K562 (cell line): ENCODE results near the gene SBK3. TPM values are rescaled to one million over a fixed set of nuclear protein-coding genes. Genes with fewer than 3 reads are reported as not detected.

Source experiments
- CBFA2T3 ChIP-seq: fragments of 450-650 bp; IDR thresholded peaks from 2 replicates; pipeline ENCODE4 v1.6.1; 2017
- CC2D1A ChIP-seq: fragments of 450-650 bp; IDR thresholded peaks from 2 replicates; pipeline ENCODE4 v1.6.1; 2017; ENCODE audit warnings: mild to moderate bottlenecking
- HBP1 ChIP-seq: fragments of 450-650 bp; formaldehyde crosslinking; IDR thresholded peaks from 2 replicates; pipeline ENCODE4 v1.4.0; 2022; ENCODE audit warnings: missing genetic modification characterization
- HDAC8 ChIP-seq: fragments of 450-650 bp; IDR thresholded peaks from 2 replicates; pipeline ENCODE4 v1.6.1; 2016; ENCODE audit warnings: mild to moderate bottlenecking, missing genetic modification characterization, moderate library complexity, missing compliant biosample characterization
- HNRNPLL ChIP-seq: fragments of 200-400 bp; formaldehyde crosslinking; IDR thresholded peaks from 2 replicates; pipeline ENCODE4 v1.6.1; 2017; ENCODE audit warnings: low read length, low read depth, mild to moderate bottlenecking; ENCODE audit not compliant: poor library complexity, severe bottlenecking
- MAFK ChIP-seq: IDR thresholded peaks from 2 replicates; pipeline ENCODE4 v1.6.1; 2011; ENCODE audit warnings: low read length, improper control_type of control experiment
- MBD1 ChIP-seq: fragments of 250-450 bp; sonication (Bioruptor Pico); IDR thresholded peaks from 2 replicates; pipeline ENCODE4 v1.8.0; 2022; ENCODE audit warnings: inconsistent platforms
- MTA3 ChIP-seq: fragments of 450-650 bp; formaldehyde crosslinking; IDR thresholded peaks from 2 replicates; pipeline ENCODE4 v1.6.1; 2017; ENCODE audit warnings: mild to moderate bottlenecking, borderline replicate concordance
- UBTF ChIP-seq, 2 experiments: IDR thresholded peaks; 2 replicates each; pipeline ENCODE4 v1.6.1; 2012; ENCODE audit warnings: improper control_type of control experiment in 2 of 2, low read depth in 2 of 2, low read length in 2 of 2, borderline replicate concordance in 1 of 2
- XRCC4 ChIP-seq: IDR thresholded peaks from one replicate; pipeline ENCODE4 v1.6.1; 2011; ENCODE audit not compliant: insufficient read depth, insufficient read length; ENCODE audit errors: extremely low read depth
- YY1 ChIP-seq, 3 experiments: IDR thresholded peaks; 2 replicates each; pipeline ENCODE4 v1.6.1; 2011; ENCODE audit warnings: low read length in 2 of 3, mild to moderate bottlenecking in 2 of 3, moderate library complexity in 2 of 3, borderline replicate concordance in 1 of 3, control low read depth in 1 of 3, low read depth in 1 of 3; ENCODE audit not compliant: insufficient read depth in 3 of 3, insufficient replicate concordance in 2 of 3, control insufficient read depth in 1 of 3, insufficient read length in 1 of 3; ENCODE audit errors: extremely low read depth in 1 of 3
- ZEB2 ChIP-seq: fragments of 450-650 bp; IDR thresholded peaks from 2 replicates; pipeline ENCODE4 v1.6.1; 2016
- ZNF175 ChIP-seq: fragments of 200-800 bp; sonication (Bioruptor generic); IDR thresholded peaks from 2 replicates; pipeline ENCODE4 v1.6.1; 2016; ENCODE audit warnings: low read depth, mild to moderate bottlenecking, missing genetic modification characterization, missing compliant biosample characterization
- ZNF764 ChIP-seq: fragments of 250-450 bp; sonication (Bioruptor Pico); IDR thresholded peaks from 2 replicates; pipeline ENCODE4 v1.4.0; 2020; ENCODE audit warnings: low read depth, mild to moderate bottlenecking, moderate library complexity
- polyA plus RNA-seq, 8 experiments: library from polyadenylated mRNA; depleted of rRNA in 4 of 8; stranded (reverse) in 5 of 8; unstranded in 3 of 8; fragments of >200 nt; fragmentation: Nextera tagmentation in 2 of 8; fragmentation: Illumina TruSeq in 1 of 8; extraction: Ambion mirVana in 2 of 8; extraction: Trizol in 1 of 8; gene quantifications; 2 replicates each; pipeline versions ENCODE4 v1.2.1 to v1.2.3, GENCODE V29; 2011 to 2014; ENCODE audit warnings: inconsistent platforms in 1 of 8, missing spikeins in 1 of 8
- total RNA-seq, 7 experiments: library from RNA; depleted of rRNA in 6 of 7; stranded (reverse); fragments of >200 nt in 6 of 7; fragmentation: Illumina TruSeq in 2 of 7; extraction: Trizol in 2 of 7; gene quantifications; 2 replicates each; pipeline versions ENCODE4 v1.2.1 to v1.2.3, GENCODE V29; 2011 to 2021; ENCODE audit warnings: low replicate concordance in 1 of 7

SBK3 gene
- total and polyA plus RNA-seq, 9 of the 15 experiments (the other 6 are each of a cell fraction or from before 2014, with no cell fraction given) = 0.11 to 0.43 (median 0.13) TPM; not detected in 6

GRCh38 chr19:55494172-55494761, 51.1 kb downstream of the SBK3 start (continued):
- no peak for TF ChIP-seq XRCC4
- no peak for TF ChIP-seq ZNF764 (CRISPR knock-in tag)
- TF ChIP-seq ZNF175 = no peak
- TF ChIP-seq HNRNPLL = peak; percentile 24
- 0 out of 2 replicates have a peak, but pooled peaks have one; percentile 13 for TF ChIP-seq ZEB2
- no peak for TF ChIP-seq UBTF (IDR thresholded peaks at IDR 0.05; ENCODE audit: borderline replicate concordance in 1 of 2, low read depth in 2 of 2, low read length in 2 of 2)
- no peak for TF ChIP-seq CC2D1A
- no peak for TF ChIP-seq HBP1 (CRISPR knock-in tag)
- TF ChIP-seq MAFK = 0 out of 2 replicates have a peak, but pooled peaks have one; percentile 5
- TF ChIP-seq YY1 (IDR thresholded peaks at IDR 0.05; ENCODE audit: borderline replicate concordance in 1 of 3, control insufficient read depth in 1 of 3, extremely low read depth in 1 of 3, insufficient read depth in 3 of 3, insufficient read length in 1 of 3, insufficient replicate concordance in 2 of 3, low read depth in 1 of 3, low read length in 2 of 3) = no peak
- peak; percentile 23; the same call in 1 of the 2 replicates for TF ChIP-seq CBFA2T3
- no peak for TF ChIP-seq MBD1 (CRISPR knock-in tag)
- 0 out of 2 replicates have a peak, but pooled peaks have one; percentile 38 for TF ChIP-seq MTA3
- no peak for TF ChIP-seq HDAC8 (tag)
